ENCODE data around the gene ADAT3.

DNA sequence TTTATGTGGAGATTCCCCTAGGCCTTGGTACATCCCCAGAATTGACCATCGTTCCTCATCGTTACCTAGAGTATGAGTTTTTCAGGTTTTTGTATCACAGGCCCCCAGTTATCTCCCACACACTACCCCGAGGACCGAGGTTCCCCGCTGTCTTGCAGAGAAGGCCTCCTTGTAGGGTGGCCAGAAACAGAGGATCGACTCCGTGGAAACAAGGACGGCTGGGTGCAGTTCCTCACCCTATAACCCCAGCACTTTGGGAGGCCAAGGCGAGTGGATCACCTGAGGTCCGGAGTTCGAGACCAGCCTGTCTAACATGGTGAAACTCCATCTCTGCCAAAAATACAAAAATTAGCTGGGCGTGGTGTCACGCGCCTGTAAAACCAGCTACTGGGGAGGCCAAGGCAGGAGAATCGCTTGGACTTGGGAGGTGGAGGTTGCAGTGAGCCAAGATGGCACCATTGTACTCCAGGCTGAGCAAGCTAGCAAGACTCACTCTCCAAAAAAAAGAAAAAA lies 720 bp downstream of the ADAT3 start:
- TF ChIP-seq JUND (IDR thresholded peaks at IDR 0.05) (no peak), EZH2phosphoT487 (IDR thresholded peaks at IDR 0.05; ENCODE audit: borderline replicate concordance, low read depth) (no peak), MXI1 (IDR thresholded peaks at IDR 0.05; ENCODE audit: low read depth, low read length) (no peak), GABPA (IDR thresholded peaks at IDR 0.05; ENCODE audit: low read depth) (no peak), FOXM1 (IDR thresholded peaks at IDR 0.05; ENCODE audit: low read depth) (no peak), SIN3A (IDR thresholded peaks at IDR 0.05; ENCODE audit: borderline replicate concordance, low read depth, low read length) (no peak), POLR2AphosphoS5 (IDR thresholded peaks at IDR 0.05; ENCODE audit: low read depth, low read length) (no peak), EP300 (IDR thresholded peaks at IDR 0.05; ENCODE audit: borderline replicate concordance in 1 of 2, low read depth in 1 of 2, low read length in 1 of 2) (no peak), RAD21 (IDR thresholded peaks at IDR 0.05; ENCODE audit: low read length) (no peak)
- TF ChIP-seq, protein P1, sequence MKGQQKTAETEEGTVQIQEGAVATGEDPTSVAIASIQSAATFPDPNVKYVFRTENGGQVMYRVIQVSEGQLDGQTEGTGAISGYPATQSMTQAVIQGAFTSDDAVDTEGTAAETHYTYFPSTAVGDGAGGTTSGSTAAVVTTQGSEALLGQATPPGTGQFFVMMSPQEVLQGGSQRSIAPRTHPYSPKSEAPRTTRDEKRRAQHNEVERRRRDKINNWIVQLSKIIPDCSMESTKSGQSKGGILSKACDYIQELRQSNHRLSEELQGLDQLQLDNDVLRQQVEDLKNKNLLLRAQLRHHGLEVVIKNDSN (IDR thresholded peaks at IDR 0.05; ENCODE audit: borderline replicate concordance, low read depth) = no peak
- TF ChIP-seq, protein P2, sequence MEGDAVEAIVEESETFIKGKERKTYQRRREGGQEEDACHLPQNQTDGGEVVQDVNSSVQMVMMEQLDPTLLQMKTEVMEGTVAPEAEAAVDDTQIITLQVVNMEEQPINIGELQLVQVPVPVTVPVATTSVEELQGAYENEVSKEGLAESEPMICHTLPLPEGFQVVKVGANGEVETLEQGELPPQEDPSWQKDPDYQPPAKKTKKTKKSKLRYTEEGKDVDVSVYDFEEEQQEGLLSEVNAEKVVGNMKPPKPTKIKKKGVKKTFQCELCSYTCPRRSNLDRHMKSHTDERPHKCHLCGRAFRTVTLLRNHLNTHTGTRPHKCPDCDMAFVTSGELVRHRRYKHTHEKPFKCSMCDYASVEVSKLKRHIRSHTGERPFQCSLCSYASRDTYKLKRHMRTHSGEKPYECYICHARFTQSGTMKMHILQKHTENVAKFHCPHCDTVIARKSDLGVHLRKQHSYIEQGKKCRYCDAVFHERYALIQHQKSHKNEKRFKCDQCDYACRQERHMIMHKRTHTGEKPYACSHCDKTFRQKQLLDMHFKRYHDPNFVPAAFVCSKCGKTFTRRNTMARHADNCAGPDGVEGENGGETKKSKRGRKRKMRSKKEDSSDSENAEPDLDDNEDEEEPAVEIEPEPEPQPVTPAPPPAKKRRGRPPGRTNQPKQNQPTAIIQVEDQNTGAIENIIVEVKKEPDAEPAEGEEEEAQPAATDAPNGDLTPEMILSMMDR (IDR thresholded peaks at IDR 0.05) = no peak
- TF ChIP-seq, protein P3, sequence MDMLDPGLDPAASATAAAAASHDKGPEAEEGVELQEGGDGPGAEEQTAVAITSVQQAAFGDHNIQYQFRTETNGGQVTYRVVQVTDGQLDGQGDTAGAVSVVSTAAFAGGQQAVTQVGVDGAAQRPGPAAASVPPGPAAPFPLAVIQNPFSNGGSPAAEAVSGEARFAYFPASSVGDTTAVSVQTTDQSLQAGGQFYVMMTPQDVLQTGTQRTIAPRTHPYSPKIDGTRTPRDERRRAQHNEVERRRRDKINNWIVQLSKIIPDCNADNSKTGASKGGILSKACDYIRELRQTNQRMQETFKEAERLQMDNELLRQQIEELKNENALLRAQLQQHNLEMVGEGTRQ (IDR thresholded peaks at IDR 0.05; ENCODE audit: borderline replicate concordance, low read depth, low read length) = no peak
